Thyroid gland (tissue), 4 donors: ENCODE results near the gene KAZN. TPM values are rescaled to one million over a fixed set of nuclear protein-coding genes. Genes with fewer than 3 reads are reported as not detected.

Source experiments
- DNase-seq, 2 donors: peaks; one replicate each; pipeline ENCODE4 v3.0.0-alpha.2; 2019
- H3K27ac ChIP-seq, 3 donors: fragments of 200-600 bp; sonication (generic); 1 replicate in 2 of 3; 2 replicates in 1 of 3; pipeline ENCODE4 v1.5.1; 2016 to 2019; ENCODE audit warnings: mild to moderate bottlenecking in 1 of 3, moderate library complexity in 1 of 3
- H3K27me3 ChIP-seq: fragments of 200-600 bp; sonication (generic); one replicate; pipeline ENCODE4 v1.5.1; 2019
- H3K36me3 ChIP-seq, 2 donors: fragments of 200-600 bp; sonication (generic); one replicate each; pipeline ENCODE4 v1.5.1; 2016 to 2019
- H3K4me1 ChIP-seq, 2 donors: fragments of 200-600 bp; sonication (generic); one replicate each; pipeline ENCODE4 v1.5.1; 2017 to 2019
- H3K4me3 ChIP-seq, 3 donors: fragments of 200-600 bp; sonication (generic); replicated peaks in 1 of 3; 1 replicate in 2 of 3; 2 replicates in 1 of 3; pipeline ENCODE4 v1.5.1; 2016; ENCODE audit warnings: mild to moderate bottlenecking in 1 of 3
- H3K9me3 ChIP-seq: fragments of 200-600 bp; sonication (generic); one replicate; pipeline ENCODE4 v1.5.1; 2017
- CTCF ChIP-seq, 6 experiments: fragments of 200-600 bp in 3 of 6; fragments of 450-650 bp in 3 of 6; sonication (generic) in 3 of 6; IDR thresholded peaks; one replicate each; pipeline ENCODE4 v1.5.1; 2016 to 2019; ENCODE audit warnings: antibody characterized with exemption in 6 of 6, mild to moderate bottlenecking in 2 of 6, inconsistent platforms in 1 of 6, moderate library complexity in 1 of 6
- POLR2A ChIP-seq, 2 donors: fragments of 450-650 bp; IDR thresholded peaks; one replicate each; pipeline ENCODE4 v1.6.1; 2017; ENCODE audit warnings: antibody characterized with exemption in 2 of 2, mild to moderate bottlenecking in 2 of 2, moderate library complexity in 1 of 2
- WGBS, 2 donors: methylation state at CpG; one replicate each; pipeline ENCODE4 v1.1.5; 2017; 5-methylcytosine and 5-hydroxymethylcytosine counted together
- intact Hi-C: fragments of 100-400 bp; cut with DNase I; formaldehyde crosslinking; loops from one replicate; pipeline ENCODE4 v1.15.1; 2023
- total RNA-seq, 4 donors: library from RNA; depleted of rRNA; stranded (reverse); fragments of >200 nt; gene quantifications; one replicate each; pipeline ENCODE4 v1.2.3, GENCODE V29; 2016

Gene KAZN
- total RNA-seq, 4 donors from 2014 or later: 14.8 to 28.6 (median 18.2) TPM

DNA sequence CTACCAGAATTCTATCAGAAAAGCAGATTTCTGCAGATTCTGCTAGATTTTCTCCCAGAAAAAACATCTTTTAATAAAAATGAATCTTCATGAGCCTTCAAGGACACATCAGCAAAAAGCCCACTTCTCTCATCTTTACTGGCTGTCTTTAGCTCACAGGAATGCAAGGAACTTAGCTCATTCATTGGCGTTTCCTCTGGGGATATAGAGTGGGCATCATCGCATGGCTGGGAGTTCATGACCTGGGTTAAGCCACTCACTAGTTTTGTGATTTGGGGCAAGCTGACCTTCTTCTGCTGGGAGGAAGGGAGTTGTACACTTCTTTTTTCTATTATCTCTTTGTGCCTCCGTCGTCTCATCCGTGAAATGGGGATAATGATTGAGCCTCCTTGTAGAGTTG is 149.7 kb downstream of the KAZN start:
- intact Hi-C loops: no loop called here
- 92 to 94% methylated on average over 5 of the region's 5 CpGs for WGBS, 2 donors
- Histone ChIP-seq H3K27ac (no peak overlapping the region), H3K36me3 (no peaks in the 10 kb centered on the region), H3K9me3 (no peaks in the 10 kb centered on the region), H3K4me1 (peaks cover 3 to 15% of the 10 kb centered on the region in 2 donors), H3K27me3 (no peaks in the 10 kb centered on the region), H3K4me3 (no peak overlapping the region)
- no peak for TF ChIP-seq CTCF (IDR thresholded peaks at IDR 0.05)
- no peak for TF ChIP-seq POLR2A (IDR thresholded peaks at IDR 0.05)
- DNase-seq: no peak

GRCh38 chr1:14748977-14749376 is 150.5 kb downstream of the KAZN start:
- H3K36me3 ChIP-seq: no peaks in the 10 kb centered on the region
- no peak overlapping the region for H3K27ac ChIP-seq
- DNase-seq: no peak
- intact Hi-C loops: no loop called here
- H3K4me3 ChIP-seq: no peak overlapping the region
- TF ChIP-seq POLR2A (IDR thresholded peaks at IDR 0.05) (no peak), CTCF (IDR thresholded peaks at IDR 0.05) (no peak)
- H3K9me3 ChIP-seq: no peaks in the 10 kb centered on the region
- 61 to 73% methylated on average over 2 of the region's 2 CpGs for WGBS, 2 donors
- peaks cover 3 to 9% of the 10 kb centered on the region in 2 donors for H3K4me1 ChIP-seq
- H3K27me3 ChIP-seq: no peaks in the 10 kb centered on the region

GRCh38 chr1:14750490-14750889 is 152.0 kb downstream of the KAZN start:
- WGBS, 2 donors: 80 to 94% methylated on average over 2 of the region's 2 CpGs
- Histone ChIP-seq H3K9me3 (no peaks in the 10 kb centered on the region), H3K27me3 (no peaks in the 10 kb centered on the region), H3K27ac (no peak overlapping the region), H3K4me1 (peaks cover 3 to 10% of the 10 kb centered on the region in 2 donors), H3K4me3 (no peak overlapping the region), H3K36me3 (no peaks in the 10 kb centered on the region)
- intact Hi-C loops: no loop called here
- DNase-seq: no peak
- no peak for TF ChIP-seq POLR2A (IDR thresholded peaks at IDR 0.05)
- TF ChIP-seq CTCF (IDR thresholded peaks at IDR 0.05): no peak

DNA sequence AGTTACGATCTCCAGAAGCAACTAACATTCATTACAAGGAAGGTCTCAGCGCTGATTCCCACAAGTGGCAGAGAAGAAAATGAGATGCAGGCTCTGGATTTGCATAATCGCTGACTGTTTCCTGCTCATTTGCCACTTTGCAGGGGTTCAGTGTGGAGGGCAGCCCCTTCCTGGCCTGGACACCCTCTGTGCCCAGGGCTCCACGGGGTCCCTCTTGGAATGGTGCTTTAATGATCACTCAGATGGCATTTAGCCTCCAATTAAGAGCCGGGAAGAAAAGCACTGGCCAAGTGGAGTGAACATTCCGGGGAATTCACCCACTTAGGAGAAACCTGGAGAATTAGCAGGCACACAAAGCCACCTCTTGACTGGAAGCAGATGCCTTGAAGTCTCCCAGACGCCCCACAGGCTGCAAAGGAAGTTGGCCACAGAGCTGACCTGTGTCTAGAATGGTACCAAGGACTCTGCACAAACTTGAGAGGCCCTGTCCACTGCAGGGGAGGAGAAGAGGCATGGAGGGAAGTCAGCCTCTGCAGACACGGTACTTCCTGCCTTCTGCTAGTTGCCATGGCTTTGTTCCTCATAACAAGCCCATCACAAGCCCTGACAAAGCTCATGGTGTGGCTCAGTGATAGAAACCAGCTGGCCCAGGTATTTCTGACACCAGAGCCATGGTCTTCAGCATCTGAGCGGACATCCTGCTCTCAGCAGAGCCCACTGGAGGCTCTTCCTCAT is 157.2 kb downstream of the KAZN start:
- no peaks in the 10 kb centered on the region for H3K36me3 ChIP-seq
- peak in 1 of 2 donors; percentile 4 for DNase-seq
- H3K9me3 ChIP-seq: no peaks in the 10 kb centered on the region
- H3K27ac ChIP-seq: no peak overlapping the region
- H3K27me3 ChIP-seq: no peaks in the 10 kb centered on the region
- WGBS, 2 donors: 57 to 62% methylated on average over 9 of the region's 9 CpGs
- intact Hi-C loops: no loop called here
- H3K4me3 ChIP-seq: no peak overlapping the region
- peaks cover 6 to 9% of the 10 kb centered on the region in 2 donors for H3K4me1 ChIP-seq
- TF ChIP-seq POLR2A (IDR thresholded peaks at IDR 0.05): no peak
- no peak for TF ChIP-seq CTCF (IDR thresholded peaks at IDR 0.05)

DNA sequence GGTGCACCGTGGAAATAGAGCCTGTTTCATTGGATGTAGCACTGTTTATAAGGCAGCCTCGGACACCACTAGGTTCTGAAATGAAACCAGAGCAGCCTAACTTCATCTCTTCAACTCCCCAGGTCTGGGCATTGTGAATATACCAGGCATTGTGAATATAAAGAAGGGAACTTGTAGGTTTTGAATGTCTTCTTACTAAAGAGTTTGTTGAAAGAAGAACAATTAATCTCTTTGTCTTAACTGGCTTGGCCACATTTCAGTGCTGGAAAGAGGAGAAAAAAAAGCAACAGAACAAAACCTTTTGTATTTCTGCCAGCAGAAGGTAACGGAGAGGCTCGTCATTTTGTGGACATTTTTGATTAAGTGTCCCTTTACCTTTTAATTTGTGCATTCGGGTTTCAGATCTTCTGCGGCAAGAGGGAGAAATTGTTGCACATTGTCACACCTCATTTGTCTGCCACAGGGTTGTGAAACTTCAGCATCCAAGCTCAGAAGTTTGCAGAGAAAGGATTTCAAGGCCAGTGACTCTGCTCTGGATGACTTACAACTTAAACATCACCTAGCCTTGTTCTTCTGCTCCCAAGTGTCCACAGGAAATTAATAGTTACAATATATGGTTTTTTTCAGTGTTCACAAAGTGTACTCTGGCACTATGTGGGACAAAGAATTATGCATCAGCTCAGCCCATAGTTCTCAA is 158.3 kb downstream of the KAZN start:
- Histone ChIP-seq H3K27me3 (no peaks in the 10 kb centered on the region), H3K4me1 (peaks cover 6 to 9% of the 10 kb centered on the region in 2 donors), H3K9me3 (no peaks in the 10 kb centered on the region), H3K36me3 (no peaks in the 10 kb centered on the region), H3K27ac (no peak overlapping the region), H3K4me3 (no peak overlapping the region)
- WGBS, 2 donors: 41 to 42% methylated on average over 6 of the region's 6 CpGs
- TF ChIP-seq CTCF (IDR thresholded peaks at IDR 0.05) (no peak), POLR2A (IDR thresholded peaks at IDR 0.05) (no peak)
- no peak for DNase-seq
- intact Hi-C loops: no loop called here
